ENCODE data around the gene TYMP.

DNA sequence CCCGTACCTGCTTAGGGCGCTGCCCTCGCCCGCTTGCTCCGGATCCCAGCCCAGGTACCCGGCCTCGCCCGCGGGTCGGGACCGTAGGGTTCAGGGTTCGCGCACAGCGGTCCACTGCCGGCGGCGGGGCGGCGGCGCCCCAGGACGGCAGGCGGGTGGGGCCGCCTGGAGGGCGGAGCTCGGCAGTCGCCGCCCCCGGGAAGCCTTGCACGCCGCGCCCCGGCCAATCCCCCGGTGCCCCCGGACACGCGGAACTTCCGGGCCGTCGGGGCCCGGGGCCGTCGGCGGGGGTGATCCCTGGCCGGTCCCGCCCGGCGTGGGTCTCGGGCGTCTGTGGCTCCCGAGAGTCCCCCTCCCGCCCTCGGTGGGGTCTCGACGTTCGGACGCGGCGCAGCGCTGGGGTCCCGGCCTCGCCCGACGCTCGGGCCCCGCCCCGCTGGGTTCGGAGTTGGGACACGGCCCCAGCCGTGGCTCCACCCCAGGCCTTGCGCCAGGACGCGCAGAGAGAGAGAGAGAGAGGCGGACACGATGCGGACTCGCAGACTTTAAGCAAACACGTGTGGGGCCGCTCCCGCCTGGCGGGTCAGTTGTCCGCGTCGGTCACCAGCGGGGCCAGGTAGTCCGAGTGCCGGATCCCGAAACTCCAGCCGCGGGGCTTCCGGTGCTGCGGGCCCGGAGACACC is at the start of gene TYMP:
- TF ChIP-seq EP300 (IDR thresholded peaks at IDR 0.05) (no peak), POLR2A (IDR thresholded peaks at IDR 0.05) (peak; percentile 63)
- TF ChIP-seq, protein P1, sequence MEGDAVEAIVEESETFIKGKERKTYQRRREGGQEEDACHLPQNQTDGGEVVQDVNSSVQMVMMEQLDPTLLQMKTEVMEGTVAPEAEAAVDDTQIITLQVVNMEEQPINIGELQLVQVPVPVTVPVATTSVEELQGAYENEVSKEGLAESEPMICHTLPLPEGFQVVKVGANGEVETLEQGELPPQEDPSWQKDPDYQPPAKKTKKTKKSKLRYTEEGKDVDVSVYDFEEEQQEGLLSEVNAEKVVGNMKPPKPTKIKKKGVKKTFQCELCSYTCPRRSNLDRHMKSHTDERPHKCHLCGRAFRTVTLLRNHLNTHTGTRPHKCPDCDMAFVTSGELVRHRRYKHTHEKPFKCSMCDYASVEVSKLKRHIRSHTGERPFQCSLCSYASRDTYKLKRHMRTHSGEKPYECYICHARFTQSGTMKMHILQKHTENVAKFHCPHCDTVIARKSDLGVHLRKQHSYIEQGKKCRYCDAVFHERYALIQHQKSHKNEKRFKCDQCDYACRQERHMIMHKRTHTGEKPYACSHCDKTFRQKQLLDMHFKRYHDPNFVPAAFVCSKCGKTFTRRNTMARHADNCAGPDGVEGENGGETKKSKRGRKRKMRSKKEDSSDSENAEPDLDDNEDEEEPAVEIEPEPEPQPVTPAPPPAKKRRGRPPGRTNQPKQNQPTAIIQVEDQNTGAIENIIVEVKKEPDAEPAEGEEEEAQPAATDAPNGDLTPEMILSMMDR (IDR thresholded peaks at IDR 0.05) = no peak
